ENCODE measurements around the gene DICER1.

GRCh38 chr14:95191445-95192199 is 34.3 kb upstream of the DICER1 start:
- TF ChIP-seq CTCF (IDR thresholded peaks at IDR 0.05) (no peak), EP300 (IDR thresholded peaks at IDR 0.05) (no peak), POLR2AphosphoS5 (IDR thresholded peaks at IDR 0.05) (no peak), POLR2A (IDR thresholded peaks at IDR 0.05; ENCODE audit: low read depth) (no peak)

Data from esophagus muscularis mucosa (tissue), 4 donors.